Ramos (cell line): ENCODE measurements around the gene AKAP7.

ENCODE experiments used
- in situ Hi-C: fragments of 300-500 bp; cut with MboI; formaldehyde crosslinking; loops from one replicate; pipeline ENCODE4 v1.14.3; 2022; ENCODE audit warnings: low sequenced_read_pairs; ENCODE audit not compliant: unreplicated experiment

The AKAP7 gene

DNA sequence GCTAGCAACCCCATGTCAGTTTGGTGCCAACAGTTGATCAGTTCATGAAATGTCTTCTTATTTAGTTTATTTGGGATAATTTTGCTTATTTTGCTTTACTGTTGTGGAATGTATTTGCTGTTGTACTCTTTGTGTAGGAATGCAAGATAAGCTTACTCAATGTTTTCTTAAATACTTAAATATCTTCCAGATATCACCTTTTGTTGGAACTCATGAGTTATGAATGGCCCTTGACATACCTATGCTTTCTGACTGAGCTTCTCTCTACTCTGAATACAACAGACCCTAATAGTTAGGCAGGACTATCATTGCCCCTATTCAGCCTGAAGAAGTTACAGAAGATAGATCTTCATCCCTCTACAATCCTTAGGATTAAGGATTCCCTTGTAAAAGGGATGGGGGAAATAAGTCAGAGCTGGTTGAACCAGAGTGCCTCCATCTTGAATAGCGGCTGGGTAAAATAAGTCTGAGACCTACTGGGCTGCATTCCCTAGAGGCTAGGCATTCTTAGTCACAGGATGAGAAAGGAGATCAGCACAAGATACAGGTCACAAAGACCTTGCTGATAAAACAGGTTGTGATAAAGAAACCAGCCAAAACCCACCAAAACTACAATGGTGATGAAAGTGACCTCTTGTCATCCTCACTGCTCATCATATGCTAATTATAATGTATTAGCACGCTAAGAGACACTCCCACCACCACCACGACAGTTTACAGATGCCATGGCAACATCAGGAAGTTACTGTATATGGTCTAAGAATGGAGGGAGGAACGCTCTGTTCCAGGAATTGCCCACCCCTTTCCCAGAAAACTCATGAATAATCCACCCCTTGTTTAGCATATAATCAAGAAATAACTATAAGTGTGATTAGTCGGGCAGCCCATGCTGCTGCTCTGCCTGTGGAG, 196.9 kb downstream of the AKAP7 start:
- in situ Hi-C loops, result no loop called here
